Stimulated activated CD4-positive, alpha-beta T cell treated with anti-CD3 and anti-CD28 coated beads, TNF-alpha, amount 100 ng/mL, for 1 hour (primary cell): ENCODE results near the gene PIP5K1C.

Source experiments
- DNase-seq, 3 donors: peaks; one replicate each; pipeline ENCODE4 v3.0.0-alpha.2; 2020; ENCODE audit warnings: low read depth in 3 of 3, low spot score in 1 of 3

PIP5K1C gene

GRCh38 chr19:3646336-3647092 lies 53.8 kb downstream of the PIP5K1C start:
- no peak for DNase-seq

GRCh38 chr19:3645726-3646125 lies 54.5 kb downstream of the PIP5K1C start:
- no peak for DNase-seq

- no peak for DNase-seq
Measured at GRCh38 chr19:3645067-3645396, 55.2 kb downstream of the PIP5K1C start.

GRCh38 chr19:3644351-3645066 lies 55.8 kb downstream of the PIP5K1C start:
- DNase-seq: no peak

GRCh38 chr19:3643674-3644313 lies 56.5 kb downstream of the PIP5K1C start:
- no peak for DNase-seq

- no peak for DNase-seq
Measured at GRCh38 chr19:3642987-3643673, 57.1 kb downstream of the PIP5K1C start.

GRCh38 chr19:3642296-3642695 lies 58.0 kb downstream of the PIP5K1C start:
- no peak for DNase-seq

- DNase-seq: no peak
Measured at GRCh38 chr19:3641515-3642269, 58.6 kb downstream of the PIP5K1C start.

GRCh38 chr19:3639479-3639878 lies 60.8 kb downstream of the PIP5K1C start:
- DNase-seq: no peak

- no peak for DNase-seq
Measured at GRCh38 chr19:3638208-3639193, 61.8 kb downstream of the PIP5K1C start.

GRCh38 chr19:3637621-3638020 lies 62.6 kb downstream of the PIP5K1C start:
- no peak for DNase-seq

GRCh38 chr19:3636962-3637361 lies 63.3 kb downstream of the PIP5K1C start:
- DNase-seq: no peak

- DNase-seq: no peak
Measured at GRCh38 chr19:3636506-3636905, 63.8 kb downstream of the PIP5K1C start.

- DNase-seq: no peak
Measured at GRCh38 chr19:3634496-3635045, 65.7 kb downstream of the PIP5K1C start.

GRCh38 chr19:3633559-3633988 lies 66.7 kb downstream of the PIP5K1C start:
- DNase-seq: no peak

- no peak for DNase-seq
Measured at GRCh38 chr19:3632739-3633558, 67.3 kb downstream of the PIP5K1C start.

- no peak for DNase-seq
Measured at GRCh38 chr19:3632098-3632497, 68.2 kb downstream of the PIP5K1C start.

- DNase-seq: no peak
Measured at GRCh38 chr19:3631053-3631861, 69.0 kb downstream of the PIP5K1C start.
